GM23248 (cell line): ENCODE data around the gene TMEM143. TPM values are rescaled to one million over a fixed set of nuclear protein-coding genes. Genes with fewer than 3 reads are reported as not detected.

ENCODE experiments used
- DNase-seq: peaks from one replicate; pipeline ENCODE4 v3.0.0-alpha.2; 2015
- H2AFZ ChIP-seq: fragments of 200-600 bp; sonication (generic); 2 replicates; pipeline ENCODE4 v1.6.1; 2016; ENCODE audit warnings: antibody characterized with exemption
- H3F3A ChIP-seq: fragments of 200-600 bp; sonication (generic); 2 replicates; pipeline ENCODE4 v1.6.1; 2016; ENCODE audit warnings: mild to moderate bottlenecking, antibody characterized with exemption, mixed run types; ENCODE audit not compliant: insufficient read depth
- H3K27ac ChIP-seq: fragments of 200-600 bp; sonication (generic); 2 replicates; pipeline ENCODE4 v1.5.1; 2016; ENCODE audit warnings: mild to moderate bottlenecking
- H3K27me3 ChIP-seq: fragments of 200-600 bp; sonication (generic); replicated peaks from 2 replicates; pipeline ENCODE4 v1.6.1; 2016; ENCODE audit warnings: mild to moderate bottlenecking; ENCODE audit not compliant: insufficient read depth
- H3K36me3 ChIP-seq: fragments of 200-600 bp; sonication (generic); 2 replicates; pipeline ENCODE4 v1.6.1; 2016; ENCODE audit warnings: low read depth, mild to moderate bottlenecking
- H3K4me1 ChIP-seq: fragments of 200-600 bp; sonication (generic); 2 replicates; pipeline ENCODE4 v1.6.1; 2016; ENCODE audit warnings: mild to moderate bottlenecking; ENCODE audit not compliant: insufficient read depth
- H3K4me2 ChIP-seq: fragments of 200-600 bp; sonication (generic); one replicate; pipeline ENCODE4 v1.6.1; 2016; ENCODE audit warnings: mild to moderate bottlenecking; ENCODE audit not compliant: unreplicated experiment
- H3K4me3 ChIP-seq: fragments of 200-600 bp; sonication (generic); 2 replicates; pipeline ENCODE4 v1.5.1; 2016; ENCODE audit warnings: mild to moderate bottlenecking
- H3K79me2 ChIP-seq: fragments of 200-600 bp; sonication (generic); 2 replicates; pipeline ENCODE4 v1.6.1; 2016; ENCODE audit warnings: mild to moderate bottlenecking; ENCODE audit not compliant: insufficient read depth
- H3K9ac ChIP-seq: fragments of 200-600 bp; sonication (generic); 2 replicates; pipeline ENCODE4 v1.6.1; 2016; ENCODE audit warnings: mild to moderate bottlenecking
- H3K9me2 ChIP-seq: fragments of 200-600 bp; sonication (generic); 2 replicates; pipeline ENCODE4 v1.6.1; 2016; ENCODE audit warnings: mixed run types, mild to moderate bottlenecking, moderate library complexity; ENCODE audit not compliant: insufficient read depth
- H3K9me3 ChIP-seq: fragments of 200-600 bp; sonication (generic); one replicate; pipeline ENCODE4 v1.6.1; 2017; ENCODE audit warnings: low read depth
- H4K20me1 ChIP-seq: fragments of 200-600 bp; sonication (generic); 2 replicates; pipeline ENCODE4 v1.6.0; 2016; ENCODE audit not compliant: insufficient read depth
- EZH2 ChIP-seq: fragments of 200-600 bp; sonication (generic); IDR thresholded peaks from 2 replicates; pipeline ENCODE4 v1.6.1; 2018; ENCODE audit warnings: antibody characterized with exemption, mild to moderate bottlenecking; ENCODE audit not compliant: insufficient read depth, poor library complexity, severe bottlenecking
- EZH2phosphoT487 ChIP-seq: fragments of 200-600 bp; sonication (generic); IDR thresholded peaks from 2 replicates; pipeline ENCODE4 v1.6.1; 2018; ENCODE audit warnings: antibody characterized with exemption, moderate library complexity, mild to moderate bottlenecking, low read depth; ENCODE audit not compliant: insufficient read depth
- WGBS, 2 experiments: methylation state at CpG; one replicate each; pipeline ENCODE4 v1.1.6; 2015 to 2017; ENCODE audit warnings: low lambda C conversion rate in 2 of 2, low coverage in 1 of 2; ENCODE audit errors: missing lambda C conversion rate in 2 of 2; 5-methylcytosine and 5-hydroxymethylcytosine counted together
- in situ Hi-C: fragments of 300-500 bp; cut with MboI; formaldehyde crosslinking; loops from 2 replicates; pipeline ENCODE4 v1.15.0; 2020
- polyA plus RNA-seq: library from polyadenylated mRNA; unstranded; fragments of >200 nt; fragmentation: Nextera tagmentation; extraction: Ambion mirVana; gene quantifications from 2 replicates; pipeline ENCODE4 v1.2.1, GENCODE V29; 2016
- total RNA-seq: library from RNA; depleted of rRNA; stranded (reverse); fragments of >200 nt; shearing (Covaris generic); gene quantifications from 2 replicates; pipeline ENCODE4 v1.2.3, GENCODE V29; 2014

TMEM143 gene
- total and polyA plus RNA-seq, 2 experiments from 2014 or later: 7.6 to 8.6 TPM

DNA sequence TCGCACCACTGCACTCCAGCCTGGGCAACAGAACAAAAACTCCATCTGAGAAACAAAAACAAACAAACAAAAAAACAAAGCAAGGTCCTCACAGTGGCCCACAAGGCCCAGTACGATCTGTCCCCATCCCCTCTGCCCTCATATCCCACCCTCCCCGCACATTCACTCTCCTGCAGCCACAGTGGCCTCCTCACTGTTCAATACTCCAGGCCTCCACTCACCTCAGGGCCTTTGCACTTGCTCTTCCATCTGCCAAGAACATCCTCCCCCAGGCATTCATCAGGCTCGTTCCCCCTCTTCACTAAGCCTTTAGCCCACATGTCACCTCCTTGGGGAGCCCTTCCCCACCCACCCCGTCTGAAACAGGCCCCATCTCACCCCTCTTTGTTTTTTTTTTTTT is 4.6 kb downstream of the TMEM143 start:
- Histone ChIP-seq H3K4me1 (no peaks in the 10 kb centered on the region), H2AFZ (no peak overlapping the region), H3K9me2 (no peaks in the 10 kb centered on the region), H3K27ac (no peak overlapping the region), H3K9me3 (no peaks in the 10 kb centered on the region), H3K79me2 (no peaks in the 10 kb centered on the region), H3K36me3 (no peaks in the 10 kb centered on the region), H3K27me3 (no peaks in the 10 kb centered on the region), H4K20me1 (no peaks in the 10 kb centered on the region), H3K9ac (no peak overlapping the region), H3K4me2 (no peak overlapping the region), H3K4me3 (no peak overlapping the region), H3F3A (no peaks in the 10 kb centered on the region)
- no peak for DNase-seq
- WGBS, 2 experiments: 94 to 100% methylated on average over 4 to 5 of the region's 5 CpGs
- no peak for TF ChIP-seq EZH2
- in situ Hi-C loops: no loop called here

DNA sequence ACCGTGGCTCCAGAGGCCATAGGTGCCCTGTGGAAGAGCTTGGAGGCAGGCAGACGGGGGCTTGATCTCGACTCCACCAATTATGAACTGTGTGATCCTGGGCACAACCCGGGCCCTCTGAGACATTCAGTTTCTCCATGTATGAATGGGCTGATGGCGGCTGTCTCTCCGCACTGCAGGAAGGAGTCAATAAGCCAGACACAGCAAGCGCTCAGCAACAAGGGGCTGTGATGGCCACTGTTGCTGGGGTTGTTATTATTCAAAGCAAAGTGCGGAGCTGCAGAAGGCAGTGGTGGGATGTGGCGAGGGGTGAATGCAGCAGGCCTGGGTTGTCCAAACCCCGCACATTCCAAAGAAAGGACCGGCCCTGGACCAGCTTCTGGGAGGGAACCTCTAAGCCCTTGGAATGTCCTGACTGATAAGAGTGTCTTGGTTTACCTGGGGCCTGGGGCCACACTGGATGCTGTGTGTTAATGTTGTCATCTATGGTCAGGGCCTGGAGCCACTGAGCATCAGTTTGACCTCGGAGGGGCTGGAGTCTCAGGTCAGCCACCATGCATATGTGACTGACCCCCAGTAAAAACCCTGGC is 8.3 kb downstream of the TMEM143 start:
- Histone ChIP-seq H3K36me3 (no peaks in the 10 kb centered on the region), H3K4me2 (no peak overlapping the region), H3F3A (0 out of 2 replicates have a peak, but pooled peaks cover 4% of the 10 kb centered on the region), H3K4me1 (no peaks in the 10 kb centered on the region), H2AFZ (no peak overlapping the region), H3K27me3 (no peaks in the 10 kb centered on the region), H3K79me2 (no peaks in the 10 kb centered on the region), H4K20me1 (no peaks in the 10 kb centered on the region), H3K27ac (no peak overlapping the region), H3K9me2 (no peaks in the 10 kb centered on the region), H3K9ac (no peak overlapping the region), H3K9me3 (no peaks in the 10 kb centered on the region), H3K4me3 (no peak overlapping the region)
- TF ChIP-seq EZH2phosphoT487 (no peak), EZH2 (no peak)
- WGBS, 2 experiments: 81 to 82% methylated on average over 12 of the region's 12 CpGs
- in situ Hi-C loops: no loop called here
- no peak for DNase-seq

DNA sequence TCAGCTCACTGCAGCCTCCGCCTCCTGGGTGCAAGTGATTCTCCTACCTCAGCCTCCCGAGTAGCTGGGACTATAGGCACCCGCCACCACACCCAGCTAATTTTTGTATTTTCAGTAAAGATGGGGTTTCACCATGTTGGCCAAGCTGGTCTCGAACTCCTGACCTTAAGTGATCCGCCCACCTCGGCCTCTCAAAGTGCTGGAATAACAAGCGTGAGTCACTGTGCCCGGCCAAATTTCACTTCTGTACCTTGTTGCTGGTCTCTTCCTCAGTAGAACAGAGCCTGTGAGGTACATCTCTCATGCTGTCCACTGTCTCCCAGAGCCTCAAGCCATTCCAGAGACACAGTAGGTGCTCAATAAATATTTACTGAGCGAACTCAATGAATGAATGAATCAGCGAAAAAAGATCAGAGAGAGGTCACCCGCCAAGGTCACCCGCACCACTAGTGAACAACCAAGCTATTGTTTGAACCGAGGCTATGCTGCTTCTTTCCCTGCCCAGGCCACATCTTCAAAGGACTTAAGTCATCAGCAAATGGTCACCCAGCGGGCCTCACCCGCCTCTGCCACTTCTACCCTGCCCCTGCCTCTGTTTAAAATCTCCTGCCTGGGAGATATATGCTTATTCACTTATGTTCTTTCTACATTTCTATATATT is 9.3 kb downstream of the TMEM143 start:
- no peaks in the 10 kb centered on the region for H3K36me3 ChIP-seq
- H3K79me2 ChIP-seq: no peaks in the 10 kb centered on the region
- H3K27ac ChIP-seq: no peak overlapping the region
- H3K27me3 ChIP-seq: no peaks in the 10 kb centered on the region
- no peak overlapping the region for H3K4me2 ChIP-seq
- TF ChIP-seq EZH2phosphoT487 (no peak), EZH2 (no peak)
- no peak for DNase-seq
- H4K20me1 ChIP-seq: no peaks in the 10 kb centered on the region
- no peak overlapping the region for H2AFZ ChIP-seq
- H3K4me1 ChIP-seq: no peaks in the 10 kb centered on the region
- 90 to 91% methylated on average over 14 to 15 of the region's 15 CpGs for WGBS, 2 experiments
- H3K9me2 ChIP-seq: no peaks in the 10 kb centered on the region
- in situ Hi-C loops: no loop called here
- 0 out of 2 replicates have a peak, but pooled peaks cover 4% of the 10 kb centered on the region for H3F3A ChIP-seq
- H3K9me3 ChIP-seq: no peaks in the 10 kb centered on the region
- no peak overlapping the region for H3K4me3 ChIP-seq
- no peak overlapping the region for H3K9ac ChIP-seq

DNA sequence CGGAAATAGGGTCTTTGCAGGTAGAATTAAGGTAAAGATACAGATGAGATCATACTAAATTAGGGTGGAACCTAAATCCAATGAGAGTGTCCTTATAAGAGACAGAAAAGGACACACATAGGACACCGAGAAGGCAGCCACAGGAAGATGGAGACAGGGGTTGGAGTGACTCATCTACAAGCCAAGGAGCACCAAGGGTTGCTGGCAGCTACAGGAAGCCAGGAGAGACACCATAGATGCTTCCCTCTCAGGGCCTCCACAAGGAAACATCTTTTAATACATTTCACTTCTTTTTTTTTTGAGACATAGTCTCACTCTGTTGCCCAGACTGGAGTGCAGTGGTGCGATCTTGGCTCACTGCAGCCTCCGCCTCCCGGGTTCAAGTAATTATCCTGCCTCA is 10.1 kb downstream of the TMEM143 start:
- H3K27me3 ChIP-seq: no peaks in the 10 kb centered on the region
- H3K9me3 ChIP-seq: no peaks in the 10 kb centered on the region
- no peaks in the 10 kb centered on the region for H3K79me2 ChIP-seq
- no peak overlapping the region for H3K27ac ChIP-seq
- no peaks in the 10 kb centered on the region for H4K20me1 ChIP-seq
- WGBS, 2 experiments: 95 to 98% methylated on average over 5 of the region's 5 CpGs
- DNase-seq: peak; percentile 40
- no peak overlapping the region for H2AFZ ChIP-seq
- no peak for TF ChIP-seq EZH2phosphoT487
- no peak for TF ChIP-seq EZH2
- H3K9ac ChIP-seq: no peak overlapping the region
- 0 out of 2 replicates have a peak, but pooled peaks cover 4% of the 10 kb centered on the region for H3F3A ChIP-seq
- H3K4me1 ChIP-seq: no peaks in the 10 kb centered on the region
- H3K9me2 ChIP-seq: no peaks in the 10 kb centered on the region
- no peak overlapping the region for H3K4me2 ChIP-seq
- in situ Hi-C loops: no loop called here
- H3K36me3 ChIP-seq: no peaks in the 10 kb centered on the region
- no peak overlapping the region for H3K4me3 ChIP-seq
